Mucosa of stomach (tissue), 1 donor: ENCODE results near the gene OR2S2.
"Not testable (repeated sequence)": the region's sequence is repeated elsewhere in the genome, so short reads cannot be mapped to it uniquely, and the experiment has no call there.

Source experiments
- H3K27me3 ChIP-seq: one replicate; pipeline ENCODE4 v1.7.0; 2013; ENCODE audit warnings: mild to moderate bottlenecking, low read length; ENCODE audit not compliant: control insufficient read depth, insufficient read depth
- H3K36me3 ChIP-seq: one replicate; pipeline ENCODE4 v1.7.0; 2013; ENCODE audit warnings: low read length; ENCODE audit not compliant: control insufficient read depth, insufficient read depth
- H3K4me1 ChIP-seq: one replicate; pipeline ENCODE4 v1.7.0; 2013; ENCODE audit warnings: mild to moderate bottlenecking, low read length; ENCODE audit not compliant: control insufficient read depth, insufficient read depth
- H3K4me3 ChIP-seq: one replicate; pipeline ENCODE4 v1.7.0; 2013; ENCODE audit warnings: low read length
- H3K9ac ChIP-seq: one replicate; pipeline ENCODE4 v1.7.0; 2013; ENCODE audit warnings: mild to moderate bottlenecking, low read length, moderate library complexity
- H3K9me3 ChIP-seq: one replicate; pipeline ENCODE4 v1.7.0; 2013; ENCODE audit warnings: mild to moderate bottlenecking, low read length, moderate library complexity; ENCODE audit not compliant: control insufficient read depth
- donor health status: Pancreatic carcinoma.

OR2S2 gene

DNA sequence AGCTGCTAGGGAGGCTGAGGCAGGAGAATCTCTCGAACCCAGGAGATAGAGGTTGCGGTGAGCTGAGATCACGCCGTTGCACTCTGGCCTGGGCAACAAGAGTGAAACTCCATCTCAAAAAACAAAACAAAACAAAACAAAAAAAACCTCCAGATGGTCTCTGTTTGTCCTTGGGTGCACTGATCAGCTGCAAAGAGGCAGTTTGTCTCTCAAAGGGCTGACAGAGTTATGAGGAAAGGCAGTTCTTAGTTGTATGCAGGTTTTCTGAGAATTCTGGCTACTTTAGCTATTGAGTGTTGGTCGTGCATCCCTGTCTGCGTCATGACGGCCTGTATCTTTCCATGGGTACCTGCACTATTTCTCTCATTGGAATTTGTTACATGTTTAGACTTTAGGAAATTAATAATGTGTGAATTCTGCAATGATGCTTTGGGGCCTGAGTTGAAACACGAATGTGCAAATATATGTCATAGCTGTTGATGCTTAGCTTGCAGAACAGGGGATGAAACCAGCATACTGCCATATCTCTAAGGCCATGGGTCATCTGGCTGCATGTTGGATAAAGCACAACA lies 18.2 kb downstream of the OR2S2 start:
- Histone ChIP-seq H3K27me3 (no peaks in the 10 kb centered on the region), H3K4me3 (no peak overlapping the region), H3K36me3 (no peaks in the 10 kb centered on the region), H3K9me3 (no peaks in the 10 kb centered on the region), H3K9ac (no peak overlapping the region), H3K4me1 (peaks cover 35% of the 10 kb centered on the region)

DNA sequence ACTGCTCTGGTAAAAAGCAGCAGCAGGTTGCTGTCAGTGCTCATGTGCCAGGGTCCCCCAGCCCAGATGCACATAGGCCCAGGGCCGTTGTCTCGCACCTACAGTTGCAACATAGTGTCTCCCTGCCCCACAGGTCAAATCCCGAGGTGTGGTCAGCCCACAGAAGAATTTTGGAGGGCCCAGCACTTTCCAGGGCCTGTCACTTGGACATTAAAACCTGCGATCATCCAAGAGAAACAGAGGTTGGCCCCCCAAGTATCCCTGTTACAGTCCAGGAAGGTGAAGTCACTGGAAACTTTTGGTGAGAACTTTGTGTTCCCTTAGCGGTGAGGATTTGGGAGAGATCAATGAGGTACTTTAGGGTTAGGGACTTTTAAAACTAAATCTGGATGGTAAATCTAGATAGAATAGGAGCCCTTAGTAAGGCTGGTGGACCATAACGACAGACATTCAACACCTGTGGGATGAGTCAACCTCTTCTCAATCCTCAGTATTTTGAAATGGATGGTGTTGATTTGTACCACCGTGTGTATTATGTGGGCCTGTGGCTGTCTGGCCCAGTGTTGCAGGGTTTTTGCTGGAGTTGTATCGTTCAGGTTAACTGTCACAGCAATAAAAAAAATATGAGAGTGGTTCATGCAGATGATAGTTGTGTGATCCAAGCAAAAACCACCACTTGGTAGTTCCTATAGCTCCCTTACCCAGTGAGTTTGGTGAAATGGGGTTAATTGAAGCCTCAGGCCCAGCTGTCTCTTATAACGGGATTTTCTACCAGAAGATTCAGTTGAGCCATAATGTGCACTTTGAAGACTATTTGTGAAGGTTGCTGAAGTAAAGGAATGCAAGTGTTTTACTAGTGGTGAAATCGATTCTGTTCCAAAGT lies 19.2 kb downstream of the OR2S2 start:
- H3K4me1 ChIP-seq, result peaks cover 26% of the 10 kb centered on the region
- no peaks in the 10 kb centered on the region for H3K9me3 ChIP-seq
- H3K27me3 ChIP-seq, result no peaks in the 10 kb centered on the region
- no peaks in the 10 kb centered on the region for H3K36me3 ChIP-seq
- no peak overlapping the region for H3K9ac ChIP-seq
- H3K4me3 ChIP-seq, result no peak overlapping the region

DNA sequence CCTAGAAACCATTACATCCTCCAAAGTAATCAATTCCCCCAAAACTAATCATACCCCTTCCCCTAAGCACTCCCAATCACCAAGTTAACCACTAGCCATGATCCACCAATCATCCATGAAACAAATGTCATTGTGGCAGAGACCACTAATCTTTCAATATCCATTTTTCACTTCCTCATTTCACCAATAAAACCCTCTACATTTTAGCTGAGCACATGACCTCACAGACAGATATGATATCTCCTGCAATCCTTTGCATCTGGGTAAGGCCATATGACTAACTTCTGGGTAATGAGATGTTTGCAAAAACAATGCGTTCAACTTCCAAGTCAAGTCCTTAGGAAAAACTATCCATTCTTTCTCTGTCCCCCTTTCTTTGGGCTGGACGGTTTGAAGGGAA lies 20.7 kb downstream of the OR2S2 start:
- H3K4me3 ChIP-seq, result no peak overlapping the region
- no peak overlapping the region for H3K9ac ChIP-seq
- H3K36me3 ChIP-seq, result no peaks in the 10 kb centered on the region
- peaks cover 31% of the 10 kb centered on the region for H3K4me1 ChIP-seq
- no peaks in the 10 kb centered on the region for H3K27me3 ChIP-seq
- no peaks in the 10 kb centered on the region for H3K9me3 ChIP-seq

DNA sequence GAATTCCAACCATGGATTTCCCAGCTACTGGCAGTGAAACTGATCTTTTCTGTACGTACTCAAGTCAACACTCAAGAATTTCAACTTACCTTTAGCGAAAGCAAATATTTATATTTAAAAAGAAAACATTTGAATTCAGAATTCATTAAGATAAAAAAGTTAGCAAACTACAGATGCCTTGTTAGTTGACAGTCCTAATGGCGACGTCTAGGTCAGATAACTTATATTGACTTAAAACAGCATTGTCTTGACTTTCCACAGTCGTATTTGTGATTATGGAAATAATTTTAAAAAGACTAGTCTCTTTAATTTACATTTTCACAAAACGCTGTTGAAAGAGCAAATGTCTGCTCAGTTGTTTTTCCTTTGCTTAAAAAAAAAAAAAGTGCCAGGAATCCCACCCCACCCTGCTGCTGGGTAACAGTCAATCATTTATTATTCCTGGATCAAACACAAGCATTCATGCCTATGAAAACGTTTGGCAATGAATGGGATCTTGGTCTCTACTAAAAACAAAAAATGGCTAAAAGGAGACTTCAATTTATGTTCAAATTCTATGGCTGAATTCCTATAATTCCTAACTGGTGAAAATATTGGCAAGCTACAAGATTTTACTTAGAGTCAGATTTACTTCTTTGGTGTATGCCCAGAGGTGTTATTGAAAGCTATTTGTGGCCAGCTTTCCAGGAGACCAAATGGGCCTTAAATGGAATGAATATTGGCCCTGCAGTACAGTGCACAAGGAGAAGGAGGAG lies 22.0 kb downstream of the OR2S2 start:
- H3K4me1 ChIP-seq, result peaks cover 27% of the 10 kb centered on the region
- no peaks in the 10 kb centered on the region for H3K36me3 ChIP-seq
- no peak overlapping the region for H3K9ac ChIP-seq
- no peak overlapping the region for H3K4me3 ChIP-seq
- no peaks in the 10 kb centered on the region for H3K9me3 ChIP-seq
- no peaks in the 10 kb centered on the region for H3K27me3 ChIP-seq

DNA sequence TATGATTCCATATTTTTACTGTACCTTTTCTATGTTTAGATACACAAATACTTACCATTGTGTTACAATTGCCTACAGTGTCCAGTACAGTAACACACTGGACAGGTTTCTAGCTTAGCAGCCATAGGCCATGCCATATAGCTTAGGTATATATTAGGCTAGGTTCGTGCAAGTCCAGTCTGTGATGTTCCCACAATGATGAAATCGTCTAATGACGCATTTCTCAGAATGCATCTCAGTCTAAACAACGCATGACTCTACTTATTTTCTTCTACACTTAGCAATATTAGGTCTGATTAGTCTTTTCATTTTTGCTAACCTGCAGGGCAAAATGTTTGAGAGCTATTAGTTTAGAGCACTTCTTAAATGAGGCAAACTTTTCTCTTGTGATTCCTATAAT lies 22.7 kb downstream of the OR2S2 start:
- no peak overlapping the region for H3K4me3 ChIP-seq
- H3K9ac ChIP-seq, result no peak overlapping the region
- H3K36me3 ChIP-seq, result no peaks in the 10 kb centered on the region
- H3K27me3 ChIP-seq, result no peaks in the 10 kb centered on the region
- peaks cover 21% of the 10 kb centered on the region for H3K4me1 ChIP-seq
- H3K9me3 ChIP-seq, result no peaks in the 10 kb centered on the region

DNA sequence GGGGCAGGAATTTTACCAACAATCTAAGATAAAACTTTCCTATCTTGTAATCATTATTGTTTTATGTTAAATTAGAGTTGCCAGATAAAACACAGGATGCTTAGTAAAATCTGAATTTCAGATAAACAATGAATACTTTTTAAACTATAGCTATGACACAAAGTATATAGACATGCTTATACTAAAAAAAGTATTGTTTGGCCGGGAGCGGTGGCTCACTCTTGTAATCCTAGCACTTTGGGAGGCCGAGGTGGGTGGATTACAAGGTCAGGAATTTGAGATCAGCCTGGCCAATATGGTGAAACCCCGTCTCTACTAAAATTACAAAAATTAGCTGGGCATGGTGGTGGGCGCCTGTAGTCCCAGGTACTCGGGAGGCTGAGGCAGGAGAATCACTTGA lies 23.9 kb downstream of the OR2S2 start:
- H3K9ac ChIP-seq, H3K9me3 ChIP-seq, H3K4me3 ChIP-seq, H3K27me3 ChIP-seq, H3K36me3 ChIP-seq: not testable (repeated sequence)
- H3K4me1 ChIP-seq, result peaks cover 20% of the 10 kb centered on the region

DNA sequence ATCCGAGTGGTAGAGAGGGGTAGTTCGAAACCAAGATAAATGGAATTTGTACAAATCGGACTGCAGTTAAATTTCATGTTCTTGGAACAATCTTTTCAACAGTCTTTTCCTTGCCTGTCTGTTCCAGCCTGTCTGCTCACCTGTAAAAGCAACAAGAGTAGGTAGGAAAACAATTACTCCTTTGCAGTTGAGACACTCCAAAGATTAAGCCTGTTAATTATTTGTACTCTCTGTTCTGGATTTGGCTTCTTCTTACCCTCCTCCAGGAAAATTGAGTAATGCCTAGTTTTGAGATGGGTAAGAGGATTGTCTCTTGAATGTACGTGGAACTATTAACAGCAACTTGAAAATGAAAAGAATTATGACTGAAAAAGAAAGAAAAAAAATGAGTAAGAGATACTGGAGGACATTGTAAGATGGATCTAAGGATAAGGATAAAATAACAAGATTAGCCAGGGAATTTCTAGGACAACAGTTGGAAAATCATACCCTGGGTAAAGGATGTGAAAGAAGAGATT lies 24.3 kb downstream of the OR2S2 start:
- no peaks in the 10 kb centered on the region for H3K9me3 ChIP-seq
- H3K4me3 ChIP-seq, result no peak overlapping the region
- no peaks in the 10 kb centered on the region for H3K36me3 ChIP-seq
- H3K27me3 ChIP-seq, result no peaks in the 10 kb centered on the region
- no peak overlapping the region for H3K9ac ChIP-seq
- H3K4me1 ChIP-seq, result peaks cover 20% of the 10 kb centered on the region

DNA sequence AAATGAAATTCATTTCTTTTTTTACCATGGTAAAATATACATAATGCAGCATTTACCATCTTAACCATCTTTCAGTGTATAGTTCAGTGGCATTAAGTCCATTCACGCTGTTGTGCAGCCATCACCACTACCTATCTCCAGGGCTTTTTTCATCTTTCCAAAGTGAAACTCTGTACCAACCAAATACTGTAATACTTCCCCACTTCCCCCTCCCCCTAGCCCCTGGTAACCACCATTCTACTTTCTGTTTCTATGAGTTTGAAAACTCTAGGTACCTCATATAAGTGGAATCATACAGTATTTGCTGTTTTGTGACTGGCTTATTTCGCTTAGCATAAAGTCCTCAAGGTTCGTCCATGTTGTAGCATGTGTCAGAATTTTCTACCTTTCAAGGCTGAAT lies 25.2 kb downstream of the OR2S2 start:
- Histone ChIP-seq H3K36me3 (no peaks in the 10 kb centered on the region), H3K9me3 (no peaks in the 10 kb centered on the region), H3K9ac (no peak overlapping the region), H3K27me3 (no peaks in the 10 kb centered on the region), H3K4me3 (no peak overlapping the region), H3K4me1 (peaks cover 20% of the 10 kb centered on the region)

DNA sequence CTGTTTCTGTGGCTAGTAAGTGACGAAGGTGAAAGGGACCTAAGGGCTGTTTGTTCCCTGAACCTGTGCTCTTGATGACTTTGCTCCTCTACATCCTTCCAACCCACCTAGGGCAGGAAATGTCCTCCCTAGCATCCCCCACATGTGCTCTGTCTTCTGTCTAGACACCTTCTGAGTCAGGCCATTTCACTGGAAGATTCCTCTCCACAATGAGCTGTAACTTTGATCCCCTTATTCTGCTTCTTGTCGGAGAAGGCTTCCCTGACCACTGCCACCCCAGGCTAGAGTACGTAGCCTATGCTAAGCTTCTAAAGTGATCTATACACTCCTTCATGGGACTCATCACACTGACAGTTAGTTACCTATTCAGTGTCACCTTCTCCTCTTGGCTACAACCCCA lies 27.0 kb downstream of the OR2S2 start:
- Histone ChIP-seq H3K36me3 (no peaks in the 10 kb centered on the region), H3K4me1 (peaks cover 5% of the 10 kb centered on the region), H3K9ac (no peak overlapping the region), H3K4me3 (no peak overlapping the region), H3K27me3 (no peaks in the 10 kb centered on the region), H3K9me3 (no peaks in the 10 kb centered on the region)

DNA sequence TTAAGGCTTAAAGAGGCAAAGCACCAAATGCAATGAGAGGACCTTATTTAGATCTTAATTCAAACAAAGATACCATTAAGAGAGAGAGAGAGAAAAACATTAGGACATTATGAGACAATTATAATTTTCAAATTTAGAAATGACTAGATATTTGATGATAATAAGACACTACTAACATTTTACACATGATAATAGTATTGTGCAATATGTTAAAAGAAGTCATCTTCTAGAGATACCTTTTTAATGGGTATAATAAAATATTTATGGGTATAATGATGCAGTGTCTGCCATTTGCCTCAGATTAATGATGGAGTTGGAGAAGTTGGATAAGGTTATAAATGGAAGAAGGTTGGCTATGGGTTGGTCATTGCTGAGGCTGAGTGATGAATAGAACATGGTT lies 27.4 kb downstream of the OR2S2 start:
- H3K9ac ChIP-seq, result no peak overlapping the region
- no peaks in the 10 kb centered on the region for H3K27me3 ChIP-seq
- no peaks in the 10 kb centered on the region for H3K9me3 ChIP-seq
- peaks cover 5% of the 10 kb centered on the region for H3K4me1 ChIP-seq
- H3K4me3 ChIP-seq, result no peak overlapping the region
- H3K36me3 ChIP-seq, result no peaks in the 10 kb centered on the region

DNA sequence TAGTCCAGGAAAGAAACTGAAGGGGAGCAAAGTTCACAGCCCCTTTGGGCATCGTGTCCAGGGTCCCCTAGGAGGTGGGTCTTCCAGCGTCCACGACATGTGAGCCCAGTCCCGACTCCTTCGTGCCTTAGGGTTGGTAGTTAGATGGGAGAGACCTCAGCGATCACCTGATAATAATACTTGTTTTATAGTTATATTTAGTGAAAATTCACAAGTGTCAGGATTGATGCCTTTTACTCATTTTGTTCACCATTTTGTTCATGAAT lies 28.6 kb downstream of the OR2S2 start:
- H3K9ac ChIP-seq, result no peak overlapping the region
- no peaks in the 10 kb centered on the region for H3K36me3 ChIP-seq
- H3K27me3 ChIP-seq, result no peaks in the 10 kb centered on the region
- peaks cover 5% of the 10 kb centered on the region for H3K4me1 ChIP-seq
- no peaks in the 10 kb centered on the region for H3K9me3 ChIP-seq
- H3K4me3 ChIP-seq, result no peak overlapping the region
